Tibial nerve (tissue), 4 donors: ENCODE data around the gene TLX1. TPM values are rescaled to one million over a fixed set of nuclear protein-coding genes. Genes with fewer than 3 reads are reported as not detected.

Experiments used
- DNase-seq, 2 donors: peaks; one replicate each; pipeline ENCODE4 v3.0.0-alpha.2; 2019; ENCODE audit warnings: low spot score in 2 of 2
- H3K27ac ChIP-seq, 4 donors: fragments of 200-600 bp; sonication (generic) in 3 of 4; one replicate each; pipeline ENCODE4 v1.5.1; 2017 to 2019; ENCODE audit warnings: mild to moderate bottlenecking in 1 of 4
- H3K27me3 ChIP-seq, 2 donors: fragments of 200-600 bp; sonication (generic) in 1 of 2; one replicate each; pipeline versions ENCODE4 v1.5.1 to v1.6.0; 2017 to 2019
- H3K36me3 ChIP-seq, 3 donors: fragments of 200-600 bp; sonication (generic); one replicate each; pipeline ENCODE4 v1.5.1; 2018 to 2019
- H3K4me1 ChIP-seq, 4 donors: fragments of 200-600 bp; sonication (generic) in 3 of 4; one replicate each; pipeline ENCODE4 v1.5.1; 2017 to 2019
- H3K4me3 ChIP-seq, 4 donors: fragments of 200-600 bp; sonication (generic) in 3 of 4; one replicate each; pipeline ENCODE4 v1.5.1; 2017 to 2019; ENCODE audit warnings: mild to moderate bottlenecking in 1 of 4, moderate library complexity in 1 of 4
- H3K9me3 ChIP-seq, 4 donors: fragments of 200-600 bp; sonication (generic) in 3 of 4; one replicate each; pipeline ENCODE4 v1.5.1; 2017 to 2019
- CTCF ChIP-seq, 5 experiments: fragments of 200-600 bp in 3 of 5; fragments of 450-650 bp in 2 of 5; sonication (generic) in 3 of 5; IDR thresholded peaks; one replicate each; pipeline ENCODE4 v1.5.1; 2016 to 2019; ENCODE audit warnings: antibody characterized with exemption in 5 of 5, mild to moderate bottlenecking in 3 of 5, moderate library complexity in 2 of 5
- EP300 ChIP-seq, 2 donors: sonication (generic); formaldehyde crosslinking; IDR thresholded peaks; one replicate each; pipeline ENCODE4 v1.6.1; 2017; ENCODE audit warnings: antibody characterized with exemption in 2 of 2, mild to moderate bottlenecking in 1 of 2
- POLR2A ChIP-seq, 2 donors: fragments of 450-650 bp; IDR thresholded peaks; one replicate each; pipeline ENCODE4 v1.6.1; 2017; ENCODE audit warnings: antibody characterized with exemption in 2 of 2, mild to moderate bottlenecking in 2 of 2, moderate library complexity in 2 of 2
- WGBS, 2 donors: methylation state at CpG; one replicate each; pipeline ENCODE4 v1.1.5; 2018; 5-methylcytosine and 5-hydroxymethylcytosine counted together
- total RNA-seq, 4 donors: library from RNA; depleted of rRNA; stranded (reverse); fragments of >200 nt; gene quantifications; one replicate each; pipeline ENCODE4 v1.1.0, GENCODE V29; 2016

TLX1 gene
- total RNA-seq, 4 donors from 2014 or later, result not detected

- H3K4me1 ChIP-seq, result peaks cover 0 to 27% (median 20%) of the 10 kb centered on the region in 4 donors
- H3K27me3 ChIP-seq, result peaks cover 0 to 100% of the 10 kb centered on the region in 2 donors
- H3K27ac ChIP-seq, result no peak overlapping the region
- no peak overlapping the region for H3K4me3 ChIP-seq
- no peaks in the 10 kb centered on the region for H3K9me3 ChIP-seq
- TF ChIP-seq EP300 (IDR thresholded peaks at IDR 0.05) (no peak), POLR2A (IDR thresholded peaks at IDR 0.05) (no peak), CTCF (IDR thresholded peaks at IDR 0.05) (no peak)
- H3K36me3 ChIP-seq, result no peaks in the 10 kb centered on the region
- no peak for DNase-seq
- WGBS, 2 donors, result 14 to 17% methylated on average over 14 of the region's 14 CpGs
Measured at GRCh38 chr10:101126684-101127628, 4.1 kb upstream of the TLX1 start.

GRCh38 chr10:101130141-101130540 lies 959 bp upstream of the TLX1 start:
- Histone ChIP-seq H3K27me3 (peaks cover 0 to 100% of the 10 kb centered on the region in 2 donors), H3K9me3 (no peaks in the 10 kb centered on the region), H3K4me3 (no peak overlapping the region), H3K27ac (no peak overlapping the region), H3K36me3 (no peaks in the 10 kb centered on the region), H3K4me1 (peaks cover 0 to 42% (median 23%) of the 10 kb centered on the region in 4 donors)
- 37 to 48% methylated on average over 5 of the region's 5 CpGs for whole genome bisulfite sequencing, 2 donors
- TF ChIP-seq POLR2A (IDR thresholded peaks at IDR 0.05), result no peak
- TF ChIP-seq EP300 (IDR thresholded peaks at IDR 0.05), result no peak
- TF ChIP-seq CTCF (IDR thresholded peaks at IDR 0.05), result no peak
- DNase-seq, result no peak

GRCh38 chr10:101131962-101132635 lies 999 bp downstream of the TLX1 start:
- H3K9me3 ChIP-seq, result no peaks in the 10 kb centered on the region
- no peak for DNase-seq

GRCh38 chr10:101132636-101133473 lies 1.8 kb downstream of the TLX1 start:
- WGBS, 2 donors, result 10 to 12% methylated on average over 23 to 24 of the region's 24 CpGs
- DNase-seq, result no peak
- Histone ChIP-seq H3K4me3 (no peak overlapping the region), H3K27ac (no peak overlapping the region), H3K27me3 (peaks cover 0 to 100% of the 10 kb centered on the region in 2 donors), H3K36me3 (no peaks in the 10 kb centered on the region), H3K9me3 (no peaks in the 10 kb centered on the region), H3K4me1 (peaks cover 0 to 61% (median 26%) of the 10 kb centered on the region in 4 donors)
- no peak for TF ChIP-seq POLR2A (IDR thresholded peaks at IDR 0.05)

More at GRCh38 chr10:101131962-101132635, 999 bp downstream of the TLX1 start:
- TF ChIP-seq EP300 (IDR thresholded peaks at IDR 0.05) (no peak), POLR2A (IDR thresholded peaks at IDR 0.05) (no peak), CTCF (IDR thresholded peaks at IDR 0.05) (no peak)
- no peak overlapping the region for H3K4me3 ChIP-seq
- peaks cover 0 to 100% of the 10 kb centered on the region in 2 donors for H3K27me3 ChIP-seq
- 2 to 4% methylated on average over 23 to 31 of the region's 39 CpGs for WGBS, 2 donors
- no peak overlapping the region for H3K27ac ChIP-seq
- no peaks in the 10 kb centered on the region for H3K36me3 ChIP-seq
- H3K4me1 ChIP-seq, result peaks cover 0 to 60% (median 26%) of the 10 kb centered on the region in 4 donors
